ENCODE results near the gene ACTRT3. TPM values are rescaled to one million over a fixed set of nuclear protein-coding genes. Genes with fewer than 3 reads are reported as not detected.

ACTRT3 gene
- total RNA-seq = 1 to 10 TPM in 2 of 3 donors, under 1 TPM in 1; 0.90 to 1.1 (median 1.0) TPM
- long read RNA-seq, donor 1, partial matches to known transcripts = 1 of 2 reads
- long read RNA-seq, donor 1, other reads (novel, unspliced or antisense) = 0 of 2 reads
- long read RNA-seq, donor 2, partial matches to known transcripts = 0 of 2 reads
- long read RNA-seq, donor 2, other reads (novel, unspliced or antisense) = 0 of 2 reads

GRCh38 chr3:169769287-169770181, at the start of gene ACTRT3:
TSS of gene ACTRT3 (minus strand) at chr3:169769561. CDS start at chr3:169769520, 41 bp downstream.
- intact Hi-C loops (cut with DNase I, micrococcal nuclease) = no loop called here
- peak within 1 kb of the TSS; percentile 31 for H3K4me3 ChIP-seq
- ATAC-seq (peak; percentile 33), DNase-seq (peak; percentile 80 to 86 (median 84))
- no peaks in the 10 kb centered on the region for H3K36me3 ChIP-seq (ENCODE audit: low read depth)
- H3K4me1 ChIP-seq (ENCODE audit: low read depth) = peaks cover 8% of the 10 kb centered on the region
- TF ChIP-seq CTCF (IDR thresholded peaks at IDR 0.05) = no peak
- no peaks in the 10 kb centered on the region for H3K9me3 ChIP-seq

- Histone ChIP-seq H3K4me3 (no peak overlapping the region), H3K36me3 (ENCODE audit: low read depth) (no peaks in the 10 kb centered on the region), H3K9me3 (no peaks in the 10 kb centered on the region), H3K4me1 (ENCODE audit: low read depth) (peaks cover 5% of the 10 kb centered on the region)
- intact Hi-C loops (cut with DNase I, micrococcal nuclease) = no loop called here
- ATAC-seq (no peak), DNase-seq (no peak)
- TF ChIP-seq CTCF (IDR thresholded peaks at IDR 0.05) = no peak
These were observed 49.0 kb upstream of the ACTRT3 start for GRCh38 chr3:169818316-169818715.

GRCh38 chr3:169815590-169816150, 46.3 kb upstream of the ACTRT3 start:
- ATAC-seq = no peak
- no peaks in the 10 kb centered on the region for H3K9me3 ChIP-seq
- DNase-seq = no peak
- no peak overlapping the region for H3K4me3 ChIP-seq
- intact Hi-C loops (cut with DNase I, micrococcal nuclease) = no loop called here
- no peak for TF ChIP-seq CTCF (IDR thresholded peaks at IDR 0.05)
- H3K4me1 ChIP-seq (ENCODE audit: low read depth) = peaks cover 10% of the 10 kb centered on the region
- no peaks in the 10 kb centered on the region for H3K36me3 ChIP-seq (ENCODE audit: low read depth)

GRCh38 chr3:169813757-169814517, 44.6 kb upstream of the ACTRT3 start:
- DNase-seq = peak; percentile 65 to 77 (median 67)
- intact Hi-C loops (cut with DNase I, micrococcal nuclease) = no loop called here
- no peaks in the 10 kb centered on the region for H3K9me3 ChIP-seq
- no peak overlapping the region for H3K4me3 ChIP-seq
- H3K4me1 ChIP-seq (ENCODE audit: low read depth) = peaks cover 10% of the 10 kb centered on the region
- peak; percentile 72 for ATAC-seq
- TF ChIP-seq CTCF (IDR thresholded peaks at IDR 0.05) = peak; percentile 36
- H3K36me3 ChIP-seq (ENCODE audit: low read depth) = no peaks in the 10 kb centered on the region

- ATAC-seq (no peak), DNase-seq (no peak)
- no peaks in the 10 kb centered on the region for H3K36me3 ChIP-seq (ENCODE audit: low read depth)
- H3K4me3 ChIP-seq = no peak overlapping the region
- no peaks in the 10 kb centered on the region for H3K9me3 ChIP-seq
- no peak for TF ChIP-seq CTCF (IDR thresholded peaks at IDR 0.05)
- intact Hi-C loops (cut with DNase I, micrococcal nuclease) = no loop called here
- H3K4me1 ChIP-seq (ENCODE audit: low read depth) = peaks cover 10% of the 10 kb centered on the region
These were observed 43.9 kb upstream of the ACTRT3 start for GRCh38 chr3:169813278-169813677.
